HL-60/S4 treated with retinoic acid at 250 ng/mL for 4 days and 3 days (cell line): ENCODE data around the gene LEMD3.

Experiments
- in situ Hi-C: fragments of 300-500 bp; cut with MboI; formaldehyde crosslinking; loops from 2 replicates; pipeline ENCODE4 v1.7.0; 2022; ENCODE audit warnings: low sequenced_read_pairs

The LEMD3 gene

GRCh38 chr12:65204886-65205525, 35.6 kb downstream of the LEMD3 start:
- in situ Hi-C loops: no loop called here

GRCh38 chr12:65205886-65206285, 36.5 kb downstream of the LEMD3 start:
- in situ Hi-C loops: no loop called here

GRCh38 chr12:65208125-65208524, 38.7 kb downstream of the LEMD3 start:
- in situ Hi-C loops: no loop called here

GRCh38 chr12:65208964-65209654, 39.7 kb downstream of the LEMD3 start:
- in situ Hi-C loops: no loop called here

- in situ Hi-C loops: no loop called here
These were observed 40.3 kb downstream of the LEMD3 start for GRCh38 chr12:65209655-65210043.

GRCh38 chr12:65217086-65217485, 47.7 kb downstream of the LEMD3 start:
- in situ Hi-C loops: no loop called here

- in situ Hi-C loops: no loop called here
These were observed 51.4 kb downstream of the LEMD3 start for GRCh38 chr12:65220761-65221160.

GRCh38 chr12:65229441-65229840, 60.1 kb downstream of the LEMD3 start:
- in situ Hi-C loops: no loop called here

- in situ Hi-C loops: no loop called here
These were observed 63.2 kb downstream of the LEMD3 start for GRCh38 chr12:65232476-65233077.

GRCh38 chr12:65237153-65237552, 67.8 kb downstream of the LEMD3 start:
- in situ Hi-C loops: no loop called here

- in situ Hi-C loops: no loop called here
These were observed 69.2 kb downstream of the LEMD3 start for GRCh38 chr12:65238609-65239008.

GRCh38 chr12:65248656-65249633, 79.6 kb downstream of the LEMD3 start:
- in situ Hi-C loops: no loop called here

- in situ Hi-C loops: no loop called here
These were observed 83.1 kb downstream of the LEMD3 start for GRCh38 chr12:65252515-65252914.

GRCh38 chr12:65257986-65258385, 88.6 kb downstream of the LEMD3 start:
- in situ Hi-C loops: no loop called here

- in situ Hi-C loops: no loop called here
These were observed 90.1 kb downstream of the LEMD3 start for GRCh38 chr12:65259501-65259900.

- in situ Hi-C loops: no loop called here
These were observed 94.4 kb downstream of the LEMD3 start for GRCh38 chr12:65263777-65264176.

- in situ Hi-C loops: no loop called here
These were observed 97.0 kb downstream of the LEMD3 start for GRCh38 chr12:65266408-65266807.

GRCh38 chr12:65269603-65270002, 100.2 kb downstream of the LEMD3 start:
- in situ Hi-C loops: no loop called here

- in situ Hi-C loops: no loop called here
These were observed 105.4 kb downstream of the LEMD3 start for GRCh38 chr12:65274602-65275272.

GRCh38 chr12:65275627-65276026, 106.2 kb downstream of the LEMD3 start:
- in situ Hi-C loops: no loop called here
